GM23248 (cell line): ENCODE results near the gene DNPH1.

Source experiments
- EZH2 ChIP-seq: fragments of 200-600 bp; sonication (generic); IDR thresholded peaks from 2 replicates; pipeline ENCODE4 v1.6.1; 2018; ENCODE audit warnings: antibody characterized with exemption, mild to moderate bottlenecking; ENCODE audit not compliant: insufficient read depth, poor library complexity, severe bottlenecking
- EZH2phosphoT487 ChIP-seq: fragments of 200-600 bp; sonication (generic); IDR thresholded peaks from 2 replicates; pipeline ENCODE4 v1.6.1; 2018; ENCODE audit warnings: antibody characterized with exemption, moderate library complexity, mild to moderate bottlenecking, low read depth; ENCODE audit not compliant: insufficient read depth

DNA sequence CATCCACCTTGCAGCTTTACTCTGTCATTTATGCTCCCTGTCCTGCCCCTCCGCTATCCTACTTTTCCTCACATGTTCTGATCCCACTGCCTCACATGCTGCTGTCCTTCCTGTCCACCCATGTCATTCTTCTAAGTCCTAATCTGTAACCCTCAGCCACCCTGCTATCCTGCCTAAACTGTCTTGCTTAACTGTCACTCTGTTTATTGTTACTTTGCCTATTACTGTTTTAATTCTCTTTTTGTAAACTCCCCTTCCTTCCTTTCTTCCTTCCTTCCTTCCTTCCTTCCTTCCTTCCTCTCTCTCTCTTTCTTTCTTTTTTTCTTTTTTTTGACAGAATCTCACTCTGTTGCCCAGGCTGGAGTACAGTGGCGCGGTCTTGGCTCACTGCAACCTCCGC, 45.8 kb downstream of the DNPH1 start:
- TF ChIP-seq EZH2phosphoT487 (no peak), EZH2 (no peak)
